ENCODE measurements around the gene LRRC71.

- TF ChIP-seq CTCF (IDR thresholded peaks at IDR 0.05; ENCODE audit: borderline replicate concordance, extremely low read depth, low read length, poor library complexity, severe bottlenecking) = no peak
- TF ChIP-seq EZH2 (IDR thresholded peaks at IDR 0.05; ENCODE audit: borderline replicate concordance, low read depth, low read length, severe bottlenecking) = no peak
Measured at GRCh38 chr1:156913809-156914387, 6.5 kb upstream of the LRRC71 start.
